M059J (cell line): Measurements from ENCODE around the gene PLEKHA8. TPM values are rescaled to one million over a fixed set of nuclear protein-coding genes. Genes with fewer than 3 reads are reported as not detected.

ENCODE experiments used
- DNase-seq: peaks from one replicate; pipeline ENCODE4 v3.0.0-alpha.2; 2012; ENCODE audit warnings: low read depth
- total RNA-seq: library from RNA; depleted of rRNA; stranded (reverse); fragments of >200 nt; shearing (Covaris generic); gene quantifications from 2 replicates; pipeline ENCODE4 v1.2.3, GENCODE V29; 2014; rRNA removed

The PLEKHA8 gene
- total RNA-seq, 1 experiment from 2014 or later: 11.8 TPM

- no peak for DNase-seq
These were observed 138.6 kb downstream of the PLEKHA8 start for GRCh38 chr7:30166841-30167235.

- no peak for DNase-seq
These were observed 139.7 kb downstream of the PLEKHA8 start for GRCh38 chr7:30167901-30168300.

DNA sequence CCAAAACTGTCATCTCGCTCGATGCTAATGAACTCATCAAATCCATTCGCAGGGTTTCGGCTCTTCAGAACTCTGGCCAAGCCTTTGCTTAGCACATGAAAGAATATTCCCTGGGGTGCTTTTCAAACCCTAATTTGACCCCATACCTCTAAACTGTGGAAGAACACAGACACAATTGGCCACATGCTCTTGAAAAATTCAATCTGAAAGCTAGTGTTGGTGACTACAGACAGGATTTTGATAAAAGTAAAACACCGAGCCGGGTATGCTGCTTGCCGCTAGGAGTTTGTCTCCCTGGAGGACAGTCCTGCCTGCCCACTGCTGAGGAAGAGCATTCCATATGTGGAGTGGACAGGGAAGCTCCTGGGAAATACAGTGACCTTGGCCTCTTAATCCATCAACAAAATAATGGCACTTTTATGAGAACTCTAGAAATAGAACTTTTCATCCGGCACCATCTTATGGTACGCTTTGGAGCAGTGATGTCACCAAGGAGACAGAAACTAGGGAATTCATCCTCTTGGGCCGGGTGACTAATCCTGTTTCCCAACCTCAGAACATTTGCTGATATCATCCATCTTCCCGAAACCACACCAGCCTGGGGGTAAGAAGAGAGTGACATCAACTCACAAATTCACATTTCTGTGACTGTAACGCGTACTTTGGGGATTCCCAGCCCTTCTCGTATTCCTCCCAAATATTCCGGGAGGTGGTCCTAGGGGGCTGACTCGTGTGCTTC is 140.8 kb downstream of the PLEKHA8 start:
- peak; percentile 99 for DNase-seq

GRCh38 chr7:30169579-30169978 is 141.4 kb downstream of the PLEKHA8 start:
- DNase-seq: peak; percentile 96

DNA sequence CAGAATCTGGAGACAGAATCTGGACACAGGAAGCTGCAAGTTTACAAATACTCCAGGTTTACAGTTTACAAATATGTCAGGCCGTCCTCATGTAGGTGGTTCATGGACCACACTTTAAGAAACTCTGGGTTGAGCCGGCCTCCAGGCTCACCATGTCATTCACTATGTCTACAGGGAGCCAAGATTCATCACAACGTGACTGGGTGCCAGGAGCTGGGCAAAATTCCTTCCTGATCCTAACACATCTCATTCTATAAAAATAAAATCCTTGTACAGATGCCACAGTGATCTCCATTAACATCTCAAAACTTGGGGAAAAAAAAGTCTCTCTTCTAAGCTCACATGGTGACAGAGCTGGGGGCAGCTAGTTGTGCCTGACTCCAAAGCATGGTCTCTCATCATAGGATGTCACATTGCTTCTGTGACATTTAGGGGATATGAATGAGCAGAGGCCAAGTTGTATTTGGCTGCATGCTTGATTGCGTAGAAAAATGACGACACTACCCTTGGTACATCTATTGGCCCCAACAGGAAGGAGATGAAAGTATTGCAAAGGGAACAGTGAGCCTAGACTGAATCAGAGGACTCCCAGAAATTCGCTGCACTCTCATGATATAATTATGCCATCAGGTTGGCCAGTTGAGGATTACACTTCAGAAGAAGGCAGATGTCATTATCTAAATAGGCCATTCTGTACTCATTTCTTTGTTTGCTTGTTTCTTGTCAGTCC is 142.4 kb downstream of the PLEKHA8 start:
- DNase-seq: peak; percentile 20

DNA sequence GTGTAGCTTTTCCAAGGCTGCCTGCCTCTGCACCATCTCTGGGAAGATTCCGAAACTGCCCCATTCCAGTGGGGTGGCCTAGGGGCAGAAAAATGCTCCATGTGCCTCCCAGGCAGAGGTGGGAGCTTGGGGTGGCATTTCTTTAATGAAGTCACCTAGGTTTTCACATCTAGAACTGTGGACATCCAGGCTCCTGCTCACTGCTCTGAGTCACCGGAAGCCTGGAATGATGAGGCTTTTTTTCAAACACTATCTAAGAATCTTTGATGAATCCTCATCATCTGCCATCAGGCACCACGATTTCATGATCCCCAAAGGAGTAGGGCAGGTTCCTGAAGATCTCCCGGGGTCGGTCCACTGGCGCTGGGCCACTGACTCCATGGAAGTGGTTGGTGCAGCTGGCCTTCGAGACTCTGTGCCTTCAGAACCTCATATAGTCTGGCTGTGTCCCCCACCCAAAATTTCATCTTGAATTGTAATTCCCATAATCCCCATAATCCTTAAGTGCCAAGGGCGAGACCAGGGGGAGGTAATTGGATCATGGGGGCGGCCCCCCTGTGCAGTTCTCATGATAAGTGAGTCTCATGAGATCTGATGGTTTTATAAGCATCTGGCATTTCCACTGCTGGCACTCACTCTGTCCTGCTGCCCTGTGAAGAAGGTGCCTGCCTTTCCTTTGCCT is 143.7 kb downstream of the PLEKHA8 start:
- peak; percentile 91 for DNase-seq

DNA sequence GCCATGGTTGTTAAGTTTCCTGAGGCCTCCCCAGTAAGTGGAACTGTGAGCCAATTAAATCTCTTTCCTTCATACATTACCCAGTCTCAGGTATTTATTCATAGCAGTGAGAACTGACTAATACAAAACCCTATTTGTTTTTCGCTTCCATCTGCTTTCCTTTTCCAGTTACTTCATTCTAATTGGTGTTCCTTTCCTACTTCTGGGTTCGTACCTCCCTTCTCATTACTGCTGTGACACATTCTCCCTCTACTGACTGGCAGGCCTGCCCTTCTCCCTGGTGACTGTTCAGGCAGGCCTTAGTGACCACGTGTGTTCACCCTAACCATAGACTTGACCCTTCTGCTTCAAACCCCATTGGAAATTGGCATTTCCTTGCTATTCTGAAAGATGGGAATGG is 144.2 kb downstream of the PLEKHA8 start:
- DNase-seq: peak; percentile 76

GRCh38 chr7:30173058-30173897 is 145.1 kb downstream of the PLEKHA8 start:
- peak; percentile 99 for DNase-seq

- no peak for DNase-seq
These were observed 147.0 kb downstream of the PLEKHA8 start for GRCh38 chr7:30175180-30175579.

DNA sequence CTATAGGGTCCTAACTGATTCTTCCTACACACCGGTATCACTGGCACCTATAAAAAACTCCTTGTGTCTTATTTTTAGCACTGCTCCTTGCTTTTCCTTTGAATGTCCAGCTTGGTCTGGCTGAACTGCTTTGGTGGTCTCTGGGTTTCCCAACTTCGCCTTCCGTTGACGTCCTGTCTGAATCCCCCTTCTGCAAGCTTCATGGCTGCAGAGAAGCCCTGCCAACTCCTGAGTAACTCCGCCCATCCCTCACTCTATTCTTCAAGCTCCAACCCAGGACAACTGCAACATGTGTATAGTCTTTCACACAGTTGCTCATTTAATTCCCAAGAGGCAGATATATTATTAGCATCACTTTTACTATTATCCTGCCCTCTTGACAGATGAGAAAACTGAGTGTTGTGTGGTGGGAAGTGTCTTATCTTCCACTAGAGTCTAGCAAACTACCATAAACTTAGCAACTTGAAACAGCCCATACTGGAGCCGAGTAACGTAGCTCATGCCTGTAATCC is 147.5 kb downstream of the PLEKHA8 start:
- DNase-seq: no peak

- DNase-seq: no peak
These were observed 148.4 kb downstream of the PLEKHA8 start for GRCh38 chr7:30176463-30177109.

DNA sequence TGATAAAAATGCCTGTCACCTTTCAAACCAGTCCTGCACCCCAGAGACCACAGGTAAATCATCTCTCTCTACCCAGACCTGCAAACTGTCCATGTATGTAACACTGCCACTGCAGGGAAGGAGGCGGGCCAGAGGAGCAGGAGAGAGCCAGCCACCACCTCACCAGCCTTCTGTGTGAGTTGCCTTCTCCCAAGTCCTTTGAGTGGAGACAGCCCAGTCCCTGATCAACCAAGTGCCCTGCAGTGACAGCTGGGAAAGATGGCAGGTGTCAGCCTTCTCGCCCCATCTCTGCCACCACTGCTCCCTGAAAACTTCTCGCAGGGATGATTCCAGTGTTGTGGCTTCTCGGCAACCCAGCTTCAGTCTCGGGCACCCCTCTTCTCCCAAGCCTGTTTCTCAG is 149.0 kb downstream of the PLEKHA8 start:
- no peak for DNase-seq

GRCh38 chr7:30177965-30178364 is 149.8 kb downstream of the PLEKHA8 start:
- no peak for DNase-seq

GRCh38 chr7:30178748-30179436 is 150.7 kb downstream of the PLEKHA8 start:
- DNase-seq: peak; percentile 20

Other genes with a start within 250 kb of the PLEKHA8 start
- gene WIPF3, start 221.9 kb upstream of the PLEKHA8 start, total RNA-seq: not detected in 2 replicates
- 73.6 and 109 TPM in 2 replicates for gene SCRN1, start 38.6 kb upstream of the PLEKHA8 start, total RNA-seq
- gene FKBP14, start 1.7 kb upstream of the PLEKHA8 start, total RNA-seq: 30.1 and 39.8 TPM in 2 replicates
- gene MTURN, start 106.6 kb downstream of the PLEKHA8 start, total RNA-seq: 0.42 and 3.8 TPM in 2 replicates